K562 (cell line): ENCODE data around the gene TNIK. TPM values are rescaled to one million over a fixed set of nuclear protein-coding genes. Genes with fewer than 3 reads are reported as not detected.

ENCODE experiments used
- ATF3 ChIP-seq, 2 experiments: fragments of 450-650 bp in 1 of 2; sonication (generic) in 1 of 2; formaldehyde crosslinking in 1 of 2; IDR thresholded peaks in 1 of 2; conservative IDR thresholded peaks in 1 of 2; 2 replicates each; pipeline versions ENCODE4 v1.6.1 to v1.8.1; 2016 to 2023; ENCODE audit warnings: mild to moderate bottlenecking in 2 of 2, moderate library complexity in 2 of 2, inconsistent platforms in 1 of 2, missing genetic modification reagents in 1 of 2
- CREB1 ChIP-seq, 2 experiments: sonication (generic) in 1 of 2; formaldehyde crosslinking in 1 of 2; IDR thresholded peaks; 2 replicates each; pipeline versions ENCODE4 v1.6.1 to v1.8.0; 2012 to 2022; ENCODE audit warnings: inconsistent platforms in 1 of 2, mild to moderate bottlenecking in 1 of 2, missing genetic modification reagents in 1 of 2, moderate library complexity in 1 of 2
- EZH2 ChIP-seq: IDR thresholded peaks from 2 replicates; pipeline ENCODE4 v1.6.1; 2012; ENCODE audit warnings: low read depth, mild to moderate bottlenecking, inconsistent platforms, low read length, borderline replicate concordance
- FIP1L1 ChIP-seq: fragments of 200-400 bp; formaldehyde crosslinking; IDR thresholded peaks from 2 replicates; pipeline ENCODE4 v1.6.1; 2018; ENCODE audit warnings: mild to moderate bottlenecking, low read depth, low read length; ENCODE audit not compliant: poor library complexity, severe bottlenecking
- FOSL1 ChIP-seq: fragments of 200-800 bp; sonication (Bioruptor generic); conservative IDR thresholded peaks from 2 replicates; pipeline ENCODE4 v1.6.1; 2016; ENCODE audit warnings: missing genetic modification characterization, missing compliant biosample characterization
- MAFF ChIP-seq: IDR thresholded peaks from 2 replicates; pipeline ENCODE4 v1.6.1; 2012; ENCODE audit warnings: low read length, improper control_type of control experiment
- MTA2 ChIP-seq: fragments of 450-650 bp; IDR thresholded peaks from 2 replicates; pipeline ENCODE4 v1.6.1; 2016; ENCODE audit warnings: low read depth
- ZNF140 ChIP-seq: fragments of 250-450 bp; sonication (Bioruptor Pico); IDR thresholded peaks from 2 replicates; pipeline ENCODE4 v1.8.0; 2021; ENCODE audit warnings: moderate library complexity, mild to moderate bottlenecking, inconsistent platforms
- ZNF174 ChIP-seq: fragments of 250-450 bp; sonication (Bioruptor Pico); IDR thresholded peaks from 2 replicates; pipeline ENCODE4 v1.4.0; 2020; ENCODE audit warnings: mild to moderate bottlenecking
- ZNF384 ChIP-seq: IDR thresholded peaks from 2 replicates; pipeline ENCODE4 v1.6.1; 2012; ENCODE audit warnings: low read depth, low read length, improper control_type of control experiment
- polyA plus RNA-seq, 8 experiments: library from polyadenylated mRNA; depleted of rRNA in 4 of 8; stranded (reverse) in 5 of 8; unstranded in 3 of 8; fragments of >200 nt; fragmentation: Nextera tagmentation in 2 of 8; fragmentation: Illumina TruSeq in 1 of 8; extraction: Ambion mirVana in 2 of 8; extraction: Trizol in 1 of 8; gene quantifications; 2 replicates each; pipeline versions ENCODE4 v1.2.1 to v1.2.3, GENCODE V29; 2011 to 2014; ENCODE audit warnings: inconsistent platforms in 1 of 8, missing spikeins in 1 of 8
- total RNA-seq, 7 experiments: library from RNA; depleted of rRNA in 6 of 7; stranded (reverse); fragments of >200 nt in 6 of 7; fragmentation: Illumina TruSeq in 2 of 7; extraction: Trizol in 2 of 7; gene quantifications; 2 replicates each; pipeline versions ENCODE4 v1.2.1 to v1.2.3, GENCODE V29; 2011 to 2021; ENCODE audit warnings: low replicate concordance in 1 of 7
- TF ChIP-seq, protein P1 (sequence below): sonication (generic); formaldehyde crosslinking; IDR thresholded peaks from 2 replicates; pipeline ENCODE4 v1.8.1; 2023; ENCODE audit warnings: missing genetic modification reagents, mild to moderate bottlenecking, borderline replicate concordance
- TF ChIP-seq, protein P2 (sequence below): sonication (generic); formaldehyde crosslinking; IDR thresholded peaks from 2 replicates; pipeline ENCODE4 v1.8.0; 2023; ENCODE audit warnings: mild to moderate bottlenecking, missing genetic modification reagents
- TF ChIP-seq, protein P3 (sequence below): fragments of 450-650 bp; IDR thresholded peaks from 2 replicates; pipeline ENCODE4 v1.6.1; 2017; ENCODE audit warnings: antibody characterized with exemption

The TNIK gene
- total and polyA plus RNA-seq, 9 of the 15 experiments (the other 6 are each of a cell fraction or from before 2014, with no cell fraction given) = 6.6 to 39.0 (median 24.7) TPM

DNA sequence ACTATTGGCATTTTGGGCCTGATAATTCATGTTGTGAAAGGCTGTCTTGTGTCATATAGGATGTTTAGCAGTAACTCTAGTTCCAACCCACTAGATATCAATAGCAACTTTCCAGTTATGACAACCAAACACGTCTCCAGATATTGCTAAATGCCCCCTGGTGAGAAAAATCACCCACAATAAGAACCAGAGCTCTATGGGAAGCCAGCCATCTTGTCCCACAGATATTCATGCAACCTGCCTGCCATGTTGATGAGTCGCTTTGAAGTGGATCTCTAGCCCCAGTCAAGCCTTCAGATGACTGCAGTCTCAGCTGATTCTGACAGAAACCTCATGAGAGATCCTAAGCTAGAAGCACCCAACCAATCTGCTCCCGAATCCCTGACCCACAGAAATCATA lies 5.6 kb upstream of the TNIK start (continued):
- TF ChIP-seq, protein P1, sequence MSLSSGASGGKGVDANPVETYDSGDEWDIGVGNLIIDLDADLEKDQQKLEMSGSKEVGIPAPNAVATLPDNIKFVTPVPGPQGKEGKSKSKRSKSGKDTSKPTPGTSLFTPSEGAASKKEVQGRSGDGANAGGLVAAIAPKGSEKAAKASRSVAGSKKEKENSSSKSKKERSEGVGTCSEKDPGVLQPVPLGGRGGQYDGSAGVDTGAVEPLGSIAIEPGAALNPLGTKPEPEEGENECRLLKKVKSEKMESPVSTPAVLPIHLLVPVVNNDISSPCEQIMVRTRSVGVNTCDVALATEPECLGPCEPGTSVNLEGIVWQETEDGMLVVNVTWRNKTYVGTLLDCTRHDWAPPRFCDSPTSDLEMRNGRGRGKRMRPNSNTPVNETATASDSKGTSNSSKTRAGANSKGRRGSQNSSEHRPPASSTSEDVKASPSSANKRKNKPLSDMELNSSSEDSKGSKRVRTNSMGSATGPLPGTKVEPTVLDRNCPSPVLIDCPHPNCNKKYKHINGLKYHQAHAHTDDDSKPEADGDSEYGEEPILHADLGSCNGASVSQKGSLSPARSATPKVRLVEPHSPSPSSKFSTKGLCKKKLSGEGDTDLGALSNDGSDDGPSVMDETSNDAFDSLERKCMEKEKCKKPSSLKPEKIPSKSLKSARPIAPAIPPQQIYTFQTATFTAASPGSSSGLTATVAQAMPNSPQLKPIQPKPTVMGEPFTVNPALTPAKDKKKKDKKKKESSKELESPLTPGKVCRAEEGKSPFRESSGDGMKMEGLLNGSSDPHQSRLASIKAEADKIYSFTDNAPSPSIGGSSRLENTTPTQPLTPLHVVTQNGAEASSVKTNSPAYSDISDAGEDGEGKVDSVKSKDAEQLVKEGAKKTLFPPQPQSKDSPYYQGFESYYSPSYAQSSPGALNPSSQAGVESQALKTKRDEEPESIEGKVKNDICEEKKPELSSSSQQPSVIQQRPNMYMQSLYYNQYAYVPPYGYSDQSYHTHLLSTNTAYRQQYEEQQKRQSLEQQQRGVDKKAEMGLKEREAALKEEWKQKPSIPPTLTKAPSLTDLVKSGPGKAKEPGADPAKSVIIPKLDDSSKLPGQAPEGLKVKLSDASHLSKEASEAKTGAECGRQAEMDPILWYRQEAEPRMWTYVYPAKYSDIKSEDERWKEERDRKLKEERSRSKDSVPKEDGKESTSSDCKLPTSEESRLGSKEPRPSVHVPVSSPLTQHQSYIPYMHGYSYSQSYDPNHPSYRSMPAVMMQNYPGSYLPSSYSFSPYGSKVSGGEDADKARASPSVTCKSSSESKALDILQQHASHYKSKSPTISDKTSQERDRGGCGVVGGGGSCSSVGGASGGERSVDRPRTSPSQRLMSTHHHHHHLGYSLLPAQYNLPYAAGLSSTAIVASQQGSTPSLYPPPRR (CRISPR knock-in tag) = no peak
- no peak for TF ChIP-seq ZNF384
- no peak for TF ChIP-seq ZNF140 (CRISPR knock-in tag)
- 0 out of 2 replicates have a peak, but pooled peaks have one; percentile 35 for TF ChIP-seq ATF3 (IDR thresholded peaks at IDR 0.05)
- TF ChIP-seq ATF3 (CRISPR knock-in tag; conservative IDR thresholded peaks at IDR 0.05) = no peak
- TF ChIP-seq, protein P2, sequence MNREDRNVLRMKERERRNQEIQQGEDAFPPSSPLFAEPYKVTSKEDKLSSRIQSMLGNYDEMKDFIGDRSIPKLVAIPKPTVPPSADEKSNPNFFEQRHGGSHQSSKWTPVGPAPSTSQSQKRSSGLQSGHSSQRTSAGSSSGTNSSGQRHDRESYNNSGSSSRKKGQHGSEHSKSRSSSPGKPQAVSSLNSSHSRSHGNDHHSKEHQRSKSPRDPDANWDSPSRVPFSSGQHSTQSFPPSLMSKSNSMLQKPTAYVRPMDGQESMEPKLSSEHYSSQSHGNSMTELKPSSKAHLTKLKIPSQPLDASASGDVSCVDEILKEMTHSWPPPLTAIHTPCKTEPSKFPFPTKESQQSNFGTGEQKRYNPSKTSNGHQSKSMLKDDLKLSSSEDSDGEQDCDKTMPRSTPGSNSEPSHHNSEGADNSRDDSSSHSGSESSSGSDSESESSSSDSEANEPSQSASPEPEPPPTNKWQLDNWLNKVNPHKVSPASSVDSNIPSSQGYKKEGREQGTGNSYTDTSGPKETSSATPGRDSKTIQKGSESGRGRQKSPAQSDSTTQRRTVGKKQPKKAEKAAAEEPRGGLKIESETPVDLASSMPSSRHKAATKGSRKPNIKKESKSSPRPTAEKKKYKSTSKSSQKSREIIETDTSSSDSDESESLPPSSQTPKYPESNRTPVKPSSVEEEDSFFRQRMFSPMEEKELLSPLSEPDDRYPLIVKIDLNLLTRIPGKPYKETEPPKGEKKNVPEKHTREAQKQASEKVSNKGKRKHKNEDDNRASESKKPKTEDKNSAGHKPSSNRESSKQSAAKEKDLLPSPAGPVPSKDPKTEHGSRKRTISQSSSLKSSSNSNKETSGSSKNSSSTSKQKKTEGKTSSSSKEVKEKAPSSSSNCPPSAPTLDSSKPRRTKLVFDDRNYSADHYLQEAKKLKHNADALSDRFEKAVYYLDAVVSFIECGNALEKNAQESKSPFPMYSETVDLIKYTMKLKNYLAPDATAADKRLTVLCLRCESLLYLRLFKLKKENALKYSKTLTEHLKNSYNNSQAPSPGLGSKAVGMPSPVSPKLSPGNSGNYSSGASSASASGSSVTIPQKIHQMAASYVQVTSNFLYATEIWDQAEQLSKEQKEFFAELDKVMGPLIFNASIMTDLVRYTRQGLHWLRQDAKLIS (CRISPR knock-in tag) = no peak
- TF ChIP-seq FOSL1 (tag) = 0 out of 2 replicates have a peak, but pooled peaks have one; percentile 31
- no peak for TF ChIP-seq EZH2
- no peak for TF ChIP-seq MTA2
- TF ChIP-seq MAFF = no peak
- TF ChIP-seq CREB1 (IDR thresholded peaks at IDR 0.05) = no peak
- TF ChIP-seq CREB1 (CRISPR knock-in tag; IDR thresholded peaks at IDR 0.05) = no peak
- no peak for TF ChIP-seq ZNF174 (CRISPR knock-in tag)
- TF ChIP-seq, protein P3, sequence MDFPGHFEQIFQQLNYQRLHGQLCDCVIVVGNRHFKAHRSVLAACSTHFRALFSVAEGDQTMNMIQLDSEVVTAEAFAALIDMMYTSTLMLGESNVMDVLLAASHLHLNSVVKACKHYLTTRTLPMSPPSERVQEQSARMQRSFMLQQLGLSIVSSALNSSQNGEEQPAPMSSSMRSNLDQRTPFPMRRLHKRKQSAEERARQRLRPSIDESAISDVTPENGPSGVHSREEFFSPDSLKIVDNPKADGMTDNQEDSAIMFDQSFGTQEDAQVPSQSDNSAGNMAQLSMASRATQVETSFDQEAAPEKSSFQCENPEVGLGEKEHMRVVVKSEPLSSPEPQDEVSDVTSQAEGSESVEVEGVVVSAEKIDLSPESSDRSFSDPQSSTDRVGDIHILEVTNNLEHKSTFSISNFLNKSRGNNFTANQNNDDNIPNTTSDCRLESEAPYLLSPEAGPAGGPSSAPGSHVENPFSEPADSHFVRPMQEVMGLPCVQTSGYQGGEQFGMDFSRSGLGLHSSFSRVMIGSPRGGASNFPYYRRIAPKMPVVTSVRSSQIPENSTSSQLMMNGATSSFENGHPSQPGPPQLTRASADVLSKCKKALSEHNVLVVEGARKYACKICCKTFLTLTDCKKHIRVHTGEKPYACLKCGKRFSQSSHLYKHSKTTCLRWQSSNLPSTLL = no peak
- no peak for TF ChIP-seq FIP1L1
